HG03095 (cell line): Measurements from ENCODE around the gene DENND1A.
"Not testable (repeated sequence)": the region's sequence is repeated elsewhere in the genome, so short reads cannot be mapped to it uniquely, and the experiment has no call there.

Source experiments
- ATAC-seq: cut with Tn5 transposase; IDR thresholded peaks from one replicate; pipeline ENCODE4 v1.9.1; 2021; ENCODE audit warnings: moderate library complexity; ENCODE audit not compliant: unreplicated experiment

DENND1A gene

GRCh38 chr9:123447934-123448646 is 481.8 kb downstream of the DENND1A start:
- no peak for ATAC-seq

- ATAC-seq = no peak
Measured at GRCh38 chr9:123445981-123446610, 483.8 kb downstream of the DENND1A start.

GRCh38 chr9:123445116-123445515 is 484.8 kb downstream of the DENND1A start:
- ATAC-seq = no peak

DNA sequence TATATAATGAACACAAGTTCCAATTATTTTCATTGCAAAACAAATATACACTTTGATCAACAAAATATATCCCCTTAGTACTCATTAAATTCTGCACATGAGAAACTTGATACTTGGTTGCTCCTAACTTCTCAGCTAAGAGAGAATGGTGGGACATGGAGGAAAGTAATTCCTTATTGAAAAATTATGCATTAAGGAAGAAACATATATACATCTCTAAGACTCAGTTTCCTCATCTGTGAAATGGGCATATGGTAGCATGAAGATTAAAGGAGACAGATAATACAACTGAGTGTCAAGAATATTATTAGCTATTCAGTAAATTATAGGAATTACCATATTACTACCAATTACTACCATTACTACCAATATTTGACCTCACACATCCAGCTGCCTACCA is 488.2 kb downstream of the DENND1A start:
- ATAC-seq = no peak

GRCh38 chr9:123440256-123440655 is 489.7 kb downstream of the DENND1A start:
- ATAC-seq = no peak

GRCh38 chr9:123438821-123439220 is 491.1 kb downstream of the DENND1A start:
- no peak for ATAC-seq

DNA sequence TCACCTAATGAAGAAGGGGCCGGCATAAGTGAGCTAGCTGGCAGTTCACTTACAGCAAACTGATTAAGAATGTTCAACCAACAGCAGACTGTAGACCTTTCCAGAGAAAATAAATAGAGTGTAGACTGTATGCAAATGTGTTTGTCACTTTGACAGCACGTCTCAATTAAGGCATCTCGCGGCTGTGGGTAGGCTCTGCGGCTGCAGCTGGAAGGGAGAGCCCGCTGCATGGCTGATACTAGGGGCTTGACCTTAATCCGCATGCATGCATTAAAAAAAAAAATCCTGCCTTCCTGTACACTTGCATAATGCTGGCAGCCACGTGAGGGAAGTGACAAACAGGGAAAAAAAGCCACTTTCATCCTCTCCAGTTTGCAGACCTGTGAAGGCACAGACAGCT is 491.6 kb downstream of the DENND1A start:
- ATAC-seq = no peak

DNA sequence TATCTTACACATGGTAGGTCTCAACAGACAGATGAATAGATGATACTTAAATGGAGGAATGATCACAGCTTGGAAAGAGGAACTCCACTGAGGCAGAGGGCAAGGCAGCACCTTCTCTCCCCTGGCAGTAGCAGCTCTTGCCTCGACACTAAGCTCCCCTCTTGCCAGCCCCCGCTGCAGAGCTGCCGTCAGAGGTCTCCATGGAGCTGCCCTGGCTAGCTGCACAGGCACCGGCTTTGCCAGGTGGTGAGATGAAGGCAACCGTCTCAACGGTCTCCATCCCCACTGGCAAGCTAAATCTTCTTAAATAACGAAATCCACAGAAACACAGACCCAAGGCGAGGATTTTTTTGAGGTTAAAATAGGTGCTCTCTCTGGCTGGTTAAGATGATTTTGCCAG is 492.7 kb downstream of the DENND1A start:
- no peak for ATAC-seq

DNA sequence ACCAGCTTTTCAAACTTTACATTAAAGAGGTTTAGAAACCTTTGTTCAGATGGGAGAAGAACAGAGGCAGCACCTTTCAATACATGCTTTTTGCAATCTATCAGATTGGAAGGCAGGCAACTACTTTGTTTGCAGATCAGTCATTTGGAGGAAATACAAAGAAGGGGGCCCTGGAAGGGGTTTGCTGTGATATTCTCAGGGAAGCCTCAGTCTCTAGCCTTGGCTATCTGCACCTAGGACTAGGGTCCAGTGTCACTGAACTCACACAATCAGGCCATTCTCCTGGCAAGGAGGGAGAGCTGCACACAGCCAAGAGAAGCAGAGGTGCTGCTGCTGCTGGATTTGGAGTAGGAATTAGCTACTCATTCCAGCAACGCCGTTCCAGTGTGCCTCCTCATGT is 494.5 kb downstream of the DENND1A start:
- no peak for ATAC-seq

DNA sequence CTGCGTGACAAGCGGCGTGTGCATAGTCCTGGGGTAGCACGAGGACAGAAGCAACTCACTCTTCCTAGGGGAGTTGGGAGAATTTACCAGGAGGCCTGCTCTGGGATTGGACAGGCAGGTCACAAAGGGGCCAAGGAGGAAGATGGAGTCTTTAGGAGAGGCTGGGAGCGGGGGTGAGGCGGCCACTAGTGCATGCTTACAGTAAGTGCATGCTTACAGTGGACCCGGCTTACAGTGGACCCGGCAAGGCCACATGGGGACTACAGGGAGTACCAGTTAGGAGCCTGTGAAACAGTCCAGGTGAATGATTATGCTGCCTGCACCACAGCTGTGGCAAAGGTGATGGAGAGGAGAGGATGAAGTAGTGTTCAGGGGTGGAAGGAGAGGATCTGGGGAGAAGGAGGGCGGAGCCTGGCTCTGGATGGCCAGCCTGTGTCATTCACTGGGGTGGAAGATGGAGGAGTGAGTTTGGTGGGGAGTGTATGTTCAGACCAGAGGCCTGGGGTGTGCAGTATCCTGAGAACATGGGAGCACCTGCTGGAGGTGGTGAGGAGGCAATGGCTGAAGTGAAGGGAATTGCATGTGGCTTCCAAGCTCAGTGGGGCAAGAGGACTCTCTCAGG is 495.2 kb downstream of the DENND1A start:
- no peak for ATAC-seq

GRCh38 chr9:123432331-123433236 is 497.3 kb downstream of the DENND1A start:
- no peak for ATAC-seq

DNA sequence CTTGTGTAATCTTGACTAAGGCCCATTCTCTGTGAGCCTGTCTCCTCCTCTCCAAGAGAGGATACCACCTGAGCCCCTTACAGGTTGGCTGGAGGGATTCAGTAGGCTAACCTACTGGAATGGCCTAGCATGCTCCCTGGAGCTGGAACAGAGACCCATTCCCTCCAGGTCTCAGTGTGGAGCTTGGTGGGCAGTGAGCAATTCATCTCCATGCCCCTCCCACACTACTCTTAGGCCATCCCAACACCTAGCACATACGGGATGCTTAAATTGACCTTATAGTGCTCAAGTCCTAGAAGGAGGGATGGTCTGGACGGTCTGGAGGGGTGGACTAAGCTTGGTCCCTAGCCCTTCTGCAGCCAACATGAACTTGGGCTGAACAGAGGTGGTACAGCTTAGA is 498.3 kb downstream of the DENND1A start:
- no peak for ATAC-seq

- not testable (repeated sequence) for ATAC-seq
Measured at GRCh38 chr9:123428450-123428849, 501.5 kb downstream of the DENND1A start.

DNA sequence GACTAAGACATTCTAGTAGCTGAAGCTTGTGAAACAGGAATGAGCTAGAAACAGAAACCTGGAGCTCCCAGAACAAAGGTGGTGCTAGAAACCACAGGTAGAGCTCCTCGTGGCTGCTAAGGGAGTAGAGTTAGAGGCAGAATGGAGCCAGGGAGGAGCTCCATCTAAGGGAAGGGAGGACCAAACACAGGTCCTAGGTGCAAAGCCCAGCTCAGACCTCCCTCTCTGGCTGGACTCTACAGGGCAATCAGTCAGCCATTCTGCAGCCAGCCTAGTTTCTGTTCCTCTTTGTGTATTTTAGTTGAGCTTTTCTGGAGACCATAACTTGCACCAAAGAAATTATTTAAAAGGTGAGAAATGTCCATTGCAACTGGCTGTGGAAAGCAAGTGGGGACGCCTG is 503.5 kb downstream of the DENND1A start:
- ATAC-seq = no peak

GRCh38 chr9:123425836-123426365 is 504.0 kb downstream of the DENND1A start:
- ATAC-seq = no peak

- ATAC-seq = no peak
Measured at GRCh38 chr9:123425261-123425821, 504.6 kb downstream of the DENND1A start.

DNA sequence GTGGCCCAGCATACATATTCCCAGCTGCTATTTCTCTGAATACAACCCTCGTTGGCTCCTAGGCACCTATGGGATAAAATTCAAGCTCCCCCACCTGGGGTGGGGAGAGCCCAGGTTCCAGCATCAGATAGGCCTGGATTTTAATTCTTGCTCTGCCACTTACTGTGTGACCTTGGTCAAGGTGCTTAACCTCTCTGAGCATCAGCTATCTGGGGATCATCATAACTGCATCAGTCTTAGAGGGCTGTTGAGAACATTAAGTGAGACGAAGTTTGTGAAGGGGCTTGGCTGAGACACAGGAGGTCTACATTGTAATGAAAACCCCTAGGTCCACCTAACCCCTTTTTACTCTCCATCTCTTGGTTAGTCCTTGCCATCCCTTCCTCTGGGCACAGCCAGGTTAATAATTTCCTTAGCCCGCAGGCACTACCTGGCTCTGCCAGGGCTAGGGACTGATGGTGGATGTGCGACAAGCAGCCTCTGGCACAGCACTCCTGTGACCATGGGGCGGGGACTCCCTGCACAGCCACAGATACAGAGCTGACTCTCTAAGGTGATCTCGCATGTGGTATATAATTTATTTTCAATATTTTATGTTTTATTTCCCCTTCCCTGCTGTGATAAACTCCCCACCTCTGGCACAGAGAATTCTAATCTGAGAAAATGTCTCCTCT is 505.2 kb downstream of the DENND1A start:
- ATAC-seq = no peak

GRCh38 chr9:123424131-123424530 is 505.8 kb downstream of the DENND1A start:
- no peak for ATAC-seq

DNA sequence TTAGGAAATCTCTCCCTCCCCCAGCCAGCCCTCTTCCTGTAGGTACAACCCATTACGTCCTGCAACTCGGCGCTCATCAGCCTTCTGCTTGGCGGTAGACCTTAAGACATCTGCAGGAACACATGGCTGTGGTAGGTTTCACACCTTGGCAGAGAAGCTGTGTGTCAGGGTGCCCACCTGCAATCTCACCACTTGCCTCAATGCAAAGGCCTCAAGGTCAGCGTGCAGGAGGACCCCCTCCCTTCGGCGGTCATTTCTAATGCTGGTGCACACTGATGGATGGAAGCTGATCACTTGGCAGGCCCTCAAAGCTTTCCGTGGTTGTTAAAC is 506.6 kb downstream of the DENND1A start:
- ATAC-seq = no peak

GRCh38 chr9:123422635-123423310 is 507.2 kb downstream of the DENND1A start:
- no peak for ATAC-seq
